PC-3 (cell line): ENCODE results near the gene PFN1. TPM values are rescaled to one million over a fixed set of nuclear protein-coding genes. Genes with fewer than 3 reads are reported as not detected.

ENCODE experiments used
- ATAC-seq: fragments of 200-7000 bp; cut with Tn5 transposase; 2 replicates; pipeline ENCODE4 v1.9.1; 2020; ENCODE audit warnings: mild to moderate bottlenecking, moderate library complexity
- BruUV-seq: library from RNA; stranded (reverse); fragments of 400-500 nt; replicated peaks from 2 replicates; lab custom pipeline; 2021; lab: Mats Ljungman, UMichigan
- CTCF ChIA-PET: fragments of 300-600 bp; sonication (Branson Sonifier 250); formaldehyde crosslinking; loops from one replicate; lab custom pipeline; 2022; ENCODE audit warnings: antibody characterized with exemption; lab: Charles Lee
- POLR2A ChIA-PET: fragments of 300-600 bp; sonication (Branson Sonifier 250); formaldehyde crosslinking; loops from one replicate; lab custom pipeline; 2022; ENCODE audit warnings: antibody characterized with exemption; ENCODE audit not compliant: unreplicated experiment; lab: Charles Lee
- DNase-seq: peaks from one replicate; pipeline ENCODE4 v3.0.0-alpha.2; 2015
- H2AFZ ChIP-seq: fragments of 300-600 bp; sonication (generic); 2 replicates; pipeline ENCODE4 v1.6.0; 2016; ENCODE audit warnings: antibody characterized with exemption, low read length
- H3F3A ChIP-seq: fragments of 300-600 bp; sonication (generic); one replicate; pipeline ENCODE4 v1.6.0; 2017; ENCODE audit warnings: antibody characterized with exemption, low read length, control low read depth, mild to moderate bottlenecking; ENCODE audit not compliant: unreplicated experiment
- H3K27ac ChIP-seq: fragments of 300-600 bp; sonication (generic); 2 replicates; pipeline ENCODE4 v1.5.1; 2016; ENCODE audit warnings: mild to moderate bottlenecking, low read length
- H3K27me3 ChIP-seq: fragments of 300-600 bp; sonication (generic); 2 replicates; pipeline ENCODE4 v1.6.1; 2016; ENCODE audit warnings: low read length, mixed read lengths
- H3K36me3 ChIP-seq: fragments of 300-600 bp; sonication (generic); 2 replicates; pipeline ENCODE4 v1.6.1; 2016; ENCODE audit warnings: low read depth, mixed run types, low read length, mixed read lengths
- H3K4me1 ChIP-seq: fragments of 300-600 bp; sonication (generic); 2 replicates; pipeline ENCODE4 v1.5.1; 2016; ENCODE audit warnings: low read length; ENCODE audit not compliant: insufficient read depth
- H3K4me2 ChIP-seq: fragments of 300-600 bp; sonication (generic); 2 replicates; pipeline ENCODE4 v1.6.0; 2016; ENCODE audit warnings: low read length
- H3K4me3 ChIP-seq: fragments of 300-600 bp; sonication (generic); 2 replicates; pipeline ENCODE4 v1.5.1; 2016; ENCODE audit warnings: mild to moderate bottlenecking, low read length, mixed read lengths
- H3K79me2 ChIP-seq: fragments of 300-600 bp; sonication (generic); 2 replicates; pipeline ENCODE4 v1.6.1; 2017; ENCODE audit warnings: low read length, mixed read lengths
- H3K9ac ChIP-seq: fragments of 300-600 bp; sonication (generic); 2 replicates; pipeline ENCODE4 v1.6.0; 2016; ENCODE audit warnings: mild to moderate bottlenecking, low read length
- H3K9me2 ChIP-seq: fragments of 300-600 bp; sonication (generic); replicated peaks from 2 replicates; pipeline ENCODE4 v1.6.1; 2016; ENCODE audit warnings: mixed run types, low read length, mixed read lengths
- H3K9me3 ChIP-seq: fragments of 300-600 bp; sonication (generic); 2 replicates; pipeline ENCODE4 v1.6.1; 2016; ENCODE audit warnings: low read length, mixed read lengths
- H4K20me1 ChIP-seq: fragments of 300-600 bp; sonication (generic); 2 replicates; pipeline ENCODE4 v1.6.1; 2016; ENCODE audit warnings: low read length, mixed read lengths
- CTCF ChIP-seq: fragments of 300-600 bp; sonication (generic); conservative IDR thresholded peaks from 2 replicates; pipeline ENCODE4 v1.5.1; 2017; ENCODE audit warnings: antibody characterized with exemption, low read depth, mild to moderate bottlenecking, low read length
- EZH2 ChIP-seq: fragments of 300-600 bp; sonication (generic); IDR thresholded peaks from one replicate; pipeline ENCODE4 v1.6.1; 2017; ENCODE audit warnings: antibody characterized with exemption, mild to moderate bottlenecking, low read length; ENCODE audit not compliant: unreplicated experiment
- EZH2phosphoT487 ChIP-seq: fragments of 300-600 bp; sonication (generic); IDR thresholded peaks from 2 replicates; pipeline ENCODE4 v1.6.1; 2018; ENCODE audit warnings: mild to moderate bottlenecking, antibody characterized with exemption, low read length, borderline replicate concordance
- intact Hi-C: fragments of 100-400 bp; cut with micrococcal nuclease; formaldehyde crosslinking; loops from 2 replicates; pipeline ENCODE4 v1.9.0; 2023
- total RNA-seq: library from RNA; depleted of rRNA; stranded (reverse); fragments of >200 nt; gene quantifications from 2 replicates; pipeline ENCODE4 v1.2.3, GENCODE V29; 2014

PFN1 gene
- total RNA-seq, 1 experiment from 2014 or later: 1,914 TPM

DNA sequence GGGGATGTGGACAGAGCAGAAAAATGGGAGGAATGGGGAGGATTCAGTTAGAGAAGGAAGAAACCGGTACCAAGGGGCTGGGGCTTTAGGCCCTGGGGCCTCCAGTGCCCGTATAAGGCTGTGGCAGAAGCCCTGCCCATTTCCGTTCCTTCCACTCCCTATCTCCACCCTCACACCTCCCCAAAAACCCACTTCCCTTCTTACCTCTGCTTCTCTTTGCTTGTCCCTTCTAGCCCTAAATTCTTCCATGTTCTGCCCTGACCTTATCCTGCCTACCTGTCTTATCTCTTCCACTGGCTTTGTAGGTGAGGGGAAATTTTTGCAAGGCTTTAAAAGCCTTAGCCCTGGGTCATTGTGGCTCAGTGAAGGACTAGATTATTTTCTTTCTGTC lies 4.2 kb downstream of the PFN1 start:
- intact Hi-C loops: loop anchor here (5.0 kb wide), 1 partner anchor 37 kb away; no protein-coding TSS in a partner anchor

DNA sequence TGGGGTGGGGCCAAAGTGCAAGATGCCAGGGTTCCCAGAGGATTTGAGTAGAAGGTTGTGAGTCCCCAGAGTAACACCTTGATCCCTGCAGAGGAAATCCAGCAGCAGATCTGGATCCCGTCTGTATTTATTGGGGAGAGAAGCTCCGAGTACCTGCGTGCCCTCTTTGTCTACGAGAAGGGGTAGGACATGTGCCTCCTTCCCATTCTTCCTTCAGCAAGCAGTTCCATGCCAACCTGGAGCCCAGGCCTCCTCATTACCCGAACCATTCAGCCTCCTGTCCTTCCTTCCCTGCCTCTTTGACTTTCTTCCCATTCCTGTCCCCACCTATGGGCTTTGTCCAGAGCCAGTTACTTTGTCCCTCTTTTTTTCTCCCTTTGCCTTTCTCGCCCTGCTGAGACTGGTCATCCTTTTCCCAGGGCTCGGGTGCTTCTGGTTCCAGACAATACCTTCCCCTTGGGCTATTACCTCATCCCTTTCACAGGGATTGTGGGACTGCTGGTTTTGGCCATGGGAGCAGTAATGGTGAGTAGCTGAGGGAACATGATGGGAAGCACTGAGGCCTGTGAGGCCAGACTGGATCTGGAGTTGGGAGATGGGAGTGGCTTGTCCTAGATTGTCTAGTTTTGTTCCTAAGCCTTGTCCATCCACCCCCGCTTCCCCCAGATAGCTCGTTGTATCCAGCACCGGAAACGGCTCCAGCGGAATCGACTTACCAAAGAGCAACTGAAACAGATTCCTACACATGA lies 5.4 kb downstream of the PFN1 start:
- CTCF ChIA-PET: no interaction called here
- H3K9me3 ChIP-seq: no peaks in the 10 kb centered on the region

More for the DNA sequence above, 4.2 kb downstream of the PFN1 start:
- ATAC-seq: no peak
- H3K9me3 ChIP-seq: no peaks in the 10 kb centered on the region
- peaks cover 28% of the 10 kb centered on the region for H3K36me3 ChIP-seq
- CTCF ChIA-PET: no interaction called here
- peak overlapping the region; percentile 70; the same call in 1 of the 2 replicates for H3K4me2 ChIP-seq
- peaks cover 29% of the 10 kb centered on the region for H3K4me1 ChIP-seq
- H3K27me3 ChIP-seq: no peaks in the 10 kb centered on the region
- no peak overlapping the region for H3K9ac ChIP-seq
- peak overlapping the region; percentile 74 for H3K27ac ChIP-seq
- H3K9me2 ChIP-seq: no peaks in the 10 kb centered on the region
- TF ChIP-seq EZH2phosphoT487: no peak
- TF ChIP-seq CTCF: no peak
- TF ChIP-seq EZH2: no peak
- no peak overlapping the region for H2AFZ ChIP-seq
- H4K20me1 ChIP-seq: peaks cover 26% of the 10 kb centered on the region
- DNase-seq: no peak
- H3K4me3 ChIP-seq: no peak overlapping the region
- POLR2A ChIA-PET: no interaction called here
- peaks cover 87% of the 10 kb centered on the region for H3K79me2 ChIP-seq
- H3F3A ChIP-seq: no peaks in the 10 kb centered on the region
- BruUV-seq: no TSS peak

More for the DNA sequence above, 5.4 kb downstream of the PFN1 start:
- POLR2A ChIA-PET: no interaction called here
- H2AFZ ChIP-seq: no peak overlapping the region
- intact Hi-C loops: loop anchor here (5.0 kb wide), 1 partner anchor 36 kb away; no protein-coding TSS in a partner anchor
- no TSS peak for BruUV-seq
- H3F3A ChIP-seq: no peaks in the 10 kb centered on the region
- H3K4me1 ChIP-seq: peaks cover 38% of the 10 kb centered on the region
- H3K27me3 ChIP-seq: no peaks in the 10 kb centered on the region
- ATAC-seq: no peak
- H3K9ac ChIP-seq: no peak overlapping the region
- no peak overlapping the region for H3K27ac ChIP-seq
- no peak for DNase-seq
- H3K79me2 ChIP-seq: peaks cover 92% of the 10 kb centered on the region
- peaks cover 26% of the 10 kb centered on the region for H4K20me1 ChIP-seq
- H3K36me3 ChIP-seq: peaks cover 29% of the 10 kb centered on the region
- no peak overlapping the region for H3K4me3 ChIP-seq
- no peak overlapping the region for H3K4me2 ChIP-seq
- H3K9me2 ChIP-seq: no peaks in the 10 kb centered on the region
- TF ChIP-seq EZH2phosphoT487 (no peak), EZH2 (no peak), CTCF (no peak)
